GM06990 (cell line): Measurements from ENCODE around the gene CMYA5.

Experiments used
- DNase-seq: peaks from one replicate; pipeline ENCODE4 v3.0.0-alpha.2; 2011; ENCODE audit not compliant: insufficient read length; ENCODE audit errors: extremely low read depth
- H3K27me3 ChIP-seq: replicated peaks from 2 replicates; pipeline ENCODE4 v1.6.0; 2011; ENCODE audit warnings: low read length; ENCODE audit not compliant: control insufficient read depth, insufficient read depth
- H3K36me3 ChIP-seq: 2 replicates; pipeline ENCODE4 v1.5.1; 2011; ENCODE audit warnings: low read length; ENCODE audit not compliant: control insufficient read depth, insufficient read depth
- H3K4me3 ChIP-seq: replicated peaks from 2 replicates; pipeline ENCODE4 v1.5.1; 2011; ENCODE audit warnings: low read depth, mild to moderate bottlenecking, control low read depth, low read length
- CTCF ChIP-seq: IDR thresholded peaks from 2 replicates; pipeline ENCODE4 v1.5.1; 2011; ENCODE audit warnings: low read length, control low read depth, mild to moderate bottlenecking, inconsistent platforms; ENCODE audit not compliant: insufficient read depth, poor library complexity, severe bottlenecking

Gene CMYA5

GRCh38 chr5:79743846-79744605, 54.4 kb downstream of the CMYA5 start:
- Histone ChIP-seq H3K36me3 (no peaks in the 10 kb centered on the region), H3K27me3 (no peaks in the 10 kb centered on the region), H3K4me3 (no peak overlapping the region)
- TF ChIP-seq CTCF, result no peak
- no peak for DNase-seq

DNA sequence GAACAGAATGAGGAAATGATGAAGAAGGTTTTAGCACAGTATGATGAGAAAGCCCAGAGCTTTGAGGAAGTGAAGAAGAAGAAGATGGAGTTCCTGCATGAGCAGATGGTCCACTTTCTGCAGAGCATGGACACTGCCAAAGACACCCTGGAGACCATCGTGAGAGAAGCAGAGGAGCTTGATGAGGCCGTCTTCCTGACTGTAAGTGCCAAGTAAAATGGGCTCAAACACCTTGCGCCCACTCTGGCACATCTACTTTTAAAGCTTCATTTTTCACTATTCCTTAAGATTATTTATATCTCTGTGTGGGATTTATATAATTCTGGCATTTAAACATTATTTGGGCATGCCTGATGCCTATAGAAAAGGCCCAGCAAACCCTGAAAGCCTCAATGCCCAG, 55.6 kb downstream of the CMYA5 start:
- TF ChIP-seq CTCF, result no peak
- Histone ChIP-seq H3K4me3 (no peak overlapping the region), H3K36me3 (no peaks in the 10 kb centered on the region), H3K27me3 (no peaks in the 10 kb centered on the region)
- no peak for DNase-seq

GRCh38 chr5:79746642-79747569, 57.3 kb downstream of the CMYA5 start:
- no peaks in the 10 kb centered on the region for H3K27me3 ChIP-seq
- no peaks in the 10 kb centered on the region for H3K36me3 ChIP-seq
- no peak for DNase-seq
- H3K4me3 ChIP-seq, result no peak overlapping the region
- TF ChIP-seq CTCF, result no peak

- Histone ChIP-seq H3K36me3 (no peaks in the 10 kb centered on the region), H3K27me3 (no peaks in the 10 kb centered on the region), H3K4me3 (no peak overlapping the region)
- no peak for TF ChIP-seq CTCF
- no peak for DNase-seq
Measured at GRCh38 chr5:79750611-79751510, 61.2 kb downstream of the CMYA5 start.

DNA sequence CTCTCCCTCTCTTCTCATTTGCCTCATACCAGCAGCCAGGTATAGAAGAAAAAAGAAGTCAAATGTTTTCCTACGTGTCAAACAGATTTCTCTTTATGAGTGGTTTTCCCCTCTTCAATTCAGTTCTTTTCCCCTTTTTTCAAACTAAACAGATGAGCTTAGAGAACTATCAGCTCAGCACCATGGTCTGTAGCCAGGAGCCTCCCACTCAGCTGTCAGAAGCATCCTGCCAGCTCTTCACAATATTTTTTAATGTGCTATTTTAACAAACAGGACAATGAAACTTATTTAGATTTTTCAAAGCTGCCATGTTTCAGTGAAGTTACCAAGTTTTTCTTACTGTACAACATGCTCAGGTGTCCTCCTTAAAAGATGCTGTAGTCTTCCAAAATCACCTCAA, 63.5 kb downstream of the CMYA5 start:
- H3K36me3 ChIP-seq, result no peaks in the 10 kb centered on the region
- H3K27me3 ChIP-seq, result no peaks in the 10 kb centered on the region
- DNase-seq, result no peak
- H3K4me3 ChIP-seq, result no peak overlapping the region
- TF ChIP-seq CTCF, result no peak
